Stimulated activated CD8-positive, alpha-beta memory T cell treated with anti-CD3 and anti-CD28 coated beads, Interleukin-7, amount 100 ng/mL, for 1 hour (primary cell): Measurements from ENCODE around the gene CCDC78.
"Not testable (repeated sequence)": the region's sequence is repeated elsewhere in the genome, so short reads cannot be mapped to it uniquely, and the experiment has no call there.

Source experiments
- DNase-seq, 2 donors: peaks; one replicate each; pipeline ENCODE4 v3.0.0-alpha.2; 2020; ENCODE audit warnings: low read depth in 2 of 2

Gene CCDC78

DNA sequence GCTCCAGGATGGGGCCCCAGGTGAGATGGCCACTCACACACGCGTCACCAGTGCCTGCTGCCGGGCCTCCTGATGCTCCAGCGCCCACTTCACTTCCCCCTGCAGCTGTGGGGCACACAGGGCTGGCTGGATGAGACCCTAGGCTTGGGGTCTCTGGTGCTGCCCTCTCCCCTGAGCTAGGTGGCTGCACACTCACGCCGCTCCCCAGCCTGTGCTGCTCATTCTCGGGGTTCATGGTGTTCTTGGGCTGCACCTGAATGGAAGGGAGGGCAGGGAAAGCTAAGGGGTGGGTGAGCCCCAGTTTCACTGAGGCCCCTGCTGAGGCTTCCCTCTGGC is 1.2 kb downstream of the CCDC78 start:
- DNase-seq: no peak

DNA sequence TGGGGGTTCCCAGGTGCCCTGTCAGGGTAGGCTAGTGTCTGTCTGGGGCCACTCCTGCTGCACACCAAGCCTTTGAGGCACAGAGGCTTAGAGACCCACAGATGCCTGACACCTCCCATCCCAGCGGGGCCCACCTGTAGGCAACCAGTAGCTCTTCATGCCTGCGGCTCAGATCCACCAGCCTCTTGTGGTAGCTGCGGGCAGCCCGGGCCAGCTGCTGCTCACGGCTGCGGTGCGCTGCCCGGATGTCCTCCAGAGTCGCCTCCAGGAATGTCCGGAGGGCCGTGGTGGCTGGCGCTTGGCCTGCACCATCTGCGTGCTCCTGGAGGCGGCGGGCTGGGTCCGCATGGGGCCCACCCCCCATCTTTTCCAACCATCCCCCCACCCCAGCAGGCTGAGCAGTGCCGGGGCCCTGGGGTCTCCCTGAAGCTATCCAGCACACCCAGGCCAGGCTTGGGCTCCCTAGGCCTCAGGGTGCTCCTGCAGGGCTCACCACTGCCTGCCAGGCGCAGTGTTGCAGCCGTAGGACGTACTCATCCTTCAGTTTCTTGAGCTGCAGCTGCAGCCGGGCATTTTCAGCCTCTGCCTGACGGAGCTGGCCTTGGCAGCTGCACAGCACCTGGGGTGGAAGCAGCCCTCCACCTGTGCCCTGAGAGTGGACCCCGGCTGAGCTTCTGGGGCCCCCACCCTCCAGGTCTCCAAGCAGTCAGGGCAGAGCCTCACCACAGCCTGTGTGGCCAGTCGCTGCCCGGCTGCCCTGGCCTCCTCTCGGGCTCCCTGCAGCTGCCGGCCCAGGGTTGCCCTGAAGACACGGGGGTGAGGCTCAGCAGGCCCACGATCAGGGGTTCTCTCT is 1.8 kb downstream of the CCDC78 start:
- no peak for DNase-seq

DNA sequence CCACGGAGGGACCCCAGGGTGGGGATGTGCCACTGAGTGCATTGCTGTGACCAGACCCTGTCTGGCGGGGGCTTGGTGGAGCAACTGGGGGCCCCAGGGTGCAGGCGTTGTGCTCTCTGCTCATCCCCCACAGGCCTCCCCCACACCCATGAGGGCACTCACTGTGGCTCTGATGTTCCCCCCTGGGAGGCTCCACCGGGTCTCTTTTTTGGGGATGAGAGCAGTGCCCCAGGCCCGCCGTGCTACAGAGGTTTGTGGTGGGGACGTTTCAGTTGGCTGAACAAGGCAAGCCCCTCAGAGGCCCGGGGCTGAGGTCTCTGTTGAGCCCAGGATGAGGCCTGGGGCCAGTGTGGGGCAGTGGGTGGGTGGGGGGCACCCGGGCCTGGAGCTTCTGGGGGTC is 2.5 kb downstream of the CCDC78 start:
- no peak for DNase-seq

DNA sequence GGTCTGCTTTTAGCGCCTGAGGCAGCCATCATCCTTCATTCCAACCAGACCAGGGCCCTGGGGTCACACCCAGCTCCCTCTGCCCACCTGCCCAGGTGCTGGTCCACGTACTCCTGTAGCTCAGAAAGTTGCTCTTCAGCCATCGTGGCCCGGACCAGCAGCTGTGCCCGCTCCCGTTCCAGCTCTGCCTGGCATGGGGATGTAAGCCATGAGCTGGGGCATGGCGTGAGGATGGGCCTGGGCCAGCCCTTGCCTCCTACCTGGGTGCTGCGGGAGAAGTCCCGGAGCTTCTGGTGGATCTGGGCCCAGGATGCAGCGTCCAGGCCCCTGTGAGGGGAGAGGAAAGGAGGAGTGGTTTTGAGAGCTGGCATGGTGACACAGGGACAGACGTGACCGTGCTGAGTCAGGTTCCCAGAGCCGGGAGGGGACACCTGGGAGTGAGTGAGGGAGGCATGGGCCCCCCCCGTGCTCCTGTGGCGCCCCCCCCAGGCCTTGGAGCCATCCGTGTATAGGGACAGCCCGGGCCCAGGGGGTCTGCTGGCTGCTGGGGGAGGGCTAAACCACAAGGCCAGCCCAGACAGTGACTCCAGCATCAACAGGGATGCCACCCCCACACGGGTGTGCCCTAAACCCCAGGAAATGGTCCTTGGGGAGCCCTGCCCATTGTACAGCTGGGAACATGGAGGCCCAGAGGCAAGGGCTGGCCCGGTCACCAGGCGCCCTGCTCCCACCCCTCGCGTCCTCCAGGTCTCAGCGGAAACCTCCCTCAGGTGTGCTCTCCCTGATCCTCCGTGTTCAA is 3.2 kb downstream of the CCDC78 start:
- DNase-seq: no peak

DNA sequence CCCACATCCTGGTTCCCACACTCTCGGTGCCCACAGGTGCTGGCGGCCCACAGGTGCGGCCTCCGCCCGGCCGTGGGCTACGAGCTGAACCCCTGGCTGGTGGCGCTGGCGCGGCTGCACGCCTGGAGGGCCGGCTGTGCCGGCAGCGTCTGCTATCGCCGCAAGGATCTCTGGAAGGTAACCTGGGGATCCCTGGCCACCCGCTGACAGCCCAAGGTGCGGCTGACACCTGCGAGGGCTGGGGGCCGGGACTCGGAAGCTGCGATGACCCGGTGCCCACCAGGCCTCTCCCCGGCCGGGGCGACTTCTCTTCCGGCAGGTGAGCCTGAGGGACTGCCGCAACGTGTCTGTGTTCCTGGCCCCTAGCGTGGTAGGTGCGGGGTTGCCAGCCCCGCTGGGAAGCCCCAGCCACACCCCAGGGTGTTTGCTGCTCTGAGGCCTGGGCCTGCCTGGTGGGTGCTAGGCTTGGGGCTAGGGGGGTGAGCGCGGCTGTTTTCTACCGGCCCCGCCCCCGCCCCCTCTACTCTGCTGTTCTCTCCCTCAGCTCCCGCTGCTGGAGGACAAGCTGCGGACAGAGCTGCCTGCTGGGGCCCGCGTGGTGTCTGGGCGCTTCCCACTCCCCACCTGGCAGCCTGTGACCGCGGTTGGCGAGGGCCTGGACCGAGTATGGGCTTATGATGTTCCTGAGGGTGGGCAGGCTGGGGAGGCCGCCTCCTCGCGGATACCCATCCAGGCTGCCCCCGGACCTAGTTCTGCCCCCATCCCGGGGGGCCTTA is 4.3 kb downstream of the CCDC78 start:
- no peak for DNase-seq

DNA sequence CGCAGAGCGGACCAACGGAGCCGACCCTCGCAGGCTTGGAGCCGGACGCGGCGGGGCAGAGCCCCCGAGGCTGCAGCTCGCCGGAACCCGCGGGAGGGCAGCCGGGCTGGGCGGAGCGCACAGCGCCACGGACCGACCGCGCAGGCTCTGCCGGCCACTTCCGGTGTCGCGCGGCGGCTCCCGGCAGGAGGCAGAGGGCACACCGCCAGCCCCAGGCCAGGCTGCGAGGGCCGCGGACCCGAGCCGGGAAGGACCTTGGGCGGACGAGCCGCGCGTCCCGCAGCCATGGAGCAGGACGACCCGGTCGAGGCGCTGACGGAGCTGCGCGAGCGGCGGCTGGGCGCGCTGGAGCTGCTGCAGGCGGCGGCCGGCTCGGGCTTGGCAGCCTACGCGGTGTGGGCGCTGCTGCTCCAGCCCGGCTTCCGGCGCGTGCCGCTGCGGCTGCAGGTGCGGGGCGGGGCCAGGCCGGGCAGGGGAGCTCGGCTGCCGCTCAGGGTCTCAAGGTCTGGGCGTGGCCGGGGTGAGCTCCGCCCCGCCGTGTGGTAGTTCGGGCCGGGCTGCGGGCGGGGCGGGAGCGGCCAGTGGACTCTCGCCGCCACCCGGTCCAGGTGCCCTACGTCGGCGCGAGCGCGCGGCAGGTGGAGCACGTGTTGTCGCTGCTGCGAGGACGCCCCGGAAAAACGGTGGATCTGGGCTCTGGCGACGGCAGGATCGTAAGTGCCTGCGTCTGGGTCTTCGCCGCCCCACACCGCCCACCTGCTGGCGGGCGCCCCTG is 5.1 kb downstream of the CCDC78 start, which contains the start of gene ANTKMT:
Gene ANTKMT (plus strand): TSS at position 157 of the 775 bp plus-strand sequence. CDS start 129 bp downstream, at position 286.
- no peak for DNase-seq

DNA sequence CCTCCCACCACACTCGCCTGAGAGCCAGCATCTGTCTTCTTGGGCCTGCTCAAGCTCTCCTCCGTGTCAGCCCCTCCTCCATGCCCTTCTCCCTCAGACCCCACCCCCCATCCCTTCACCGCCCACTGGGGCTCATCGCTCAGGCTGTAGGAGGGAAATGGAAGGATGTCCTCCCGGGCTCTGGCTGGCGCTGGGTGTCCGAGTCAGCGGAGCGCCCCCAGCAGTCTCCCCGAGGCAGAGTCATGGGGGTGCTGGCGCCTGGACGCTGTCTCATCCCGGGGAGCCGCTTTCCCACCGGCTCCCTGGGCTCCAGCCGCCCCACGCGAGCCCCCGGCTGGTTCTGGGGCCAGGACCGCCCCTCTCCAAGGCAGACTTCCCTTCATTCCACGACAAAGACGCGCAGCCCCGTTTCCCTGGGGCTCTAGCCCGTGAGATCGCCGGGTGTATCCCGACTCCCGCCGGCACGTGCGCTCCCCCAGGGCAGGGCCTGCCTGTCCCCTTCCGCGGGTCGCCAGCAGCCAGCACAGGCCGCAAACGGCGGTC is 5.7 kb downstream of the CCDC78 start:
- DNase-seq: no peak

DNA sequence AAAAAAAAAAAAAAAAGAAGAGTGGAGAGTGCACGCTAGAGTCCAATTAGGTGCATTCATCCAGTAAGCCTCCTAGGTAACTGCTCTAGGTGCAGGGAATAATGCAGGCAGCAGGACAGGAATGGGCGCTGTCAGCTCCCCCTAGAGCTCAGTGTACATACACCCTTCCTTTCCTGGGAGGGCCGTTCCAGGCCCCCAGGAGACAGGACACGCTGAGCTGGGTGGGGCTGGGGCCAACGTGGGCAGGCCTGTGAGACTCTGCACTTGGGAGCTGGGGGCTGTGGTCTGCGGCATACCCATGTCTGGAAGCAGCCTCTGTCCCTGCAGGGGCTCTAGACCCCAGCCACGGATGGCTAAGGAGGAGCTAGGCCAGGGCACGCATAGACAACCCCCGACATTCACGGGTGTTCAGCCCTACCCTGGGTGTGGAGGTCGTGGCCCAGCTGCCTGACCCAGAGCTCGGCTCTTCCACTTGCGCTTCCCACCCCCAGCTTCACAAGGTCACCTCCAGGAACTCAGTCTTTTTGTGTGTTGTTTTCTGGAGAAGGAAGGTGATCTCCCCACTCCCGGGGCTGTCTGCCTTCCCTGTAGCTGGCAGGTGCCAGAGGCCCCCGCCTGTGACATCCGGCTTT is 6.3 kb downstream of the CCDC78 start:
- no peak for DNase-seq

DNA sequence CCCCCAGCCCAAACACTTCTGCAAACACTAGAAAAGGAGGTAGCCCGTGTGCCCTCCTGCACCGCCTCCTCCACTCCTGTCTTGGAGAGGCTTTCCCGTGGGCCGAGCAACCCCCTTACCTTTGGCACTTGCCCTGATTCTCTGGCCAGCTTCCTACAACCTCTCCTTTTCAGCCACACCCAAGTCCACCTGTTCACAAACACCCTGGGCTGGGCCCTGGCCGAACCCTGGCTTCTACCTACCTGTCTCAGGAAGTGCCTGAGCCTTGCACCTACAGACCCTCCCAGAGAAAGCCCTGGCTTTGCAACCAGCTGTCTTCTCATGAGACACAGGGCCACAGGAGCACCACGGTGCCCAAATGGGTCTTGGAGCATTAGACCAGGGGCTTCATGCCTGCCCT is 7.3 kb downstream of the CCDC78 start:
- DNase-seq: no peak

DNA sequence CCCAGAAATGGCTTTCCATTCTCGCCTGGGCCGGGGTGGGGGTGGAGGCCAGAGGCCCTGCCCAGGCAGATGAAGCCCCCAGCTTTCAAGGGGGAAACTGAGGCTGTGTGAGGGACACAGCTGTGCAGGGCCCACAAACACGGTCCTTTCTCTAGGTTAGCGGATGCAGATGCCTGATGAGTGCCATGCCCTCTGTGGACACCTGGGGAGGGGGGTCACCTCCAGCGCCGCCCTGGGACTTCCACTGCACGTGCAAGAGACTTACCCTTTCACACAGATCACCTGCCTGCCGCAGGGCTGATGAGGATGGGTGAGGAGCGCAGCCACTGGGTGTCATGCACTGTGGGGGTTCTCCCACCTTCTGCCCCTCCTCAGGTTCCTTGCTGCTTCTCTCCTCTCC is 7.9 kb downstream of the CCDC78 start:
- no peak for DNase-seq

DNA sequence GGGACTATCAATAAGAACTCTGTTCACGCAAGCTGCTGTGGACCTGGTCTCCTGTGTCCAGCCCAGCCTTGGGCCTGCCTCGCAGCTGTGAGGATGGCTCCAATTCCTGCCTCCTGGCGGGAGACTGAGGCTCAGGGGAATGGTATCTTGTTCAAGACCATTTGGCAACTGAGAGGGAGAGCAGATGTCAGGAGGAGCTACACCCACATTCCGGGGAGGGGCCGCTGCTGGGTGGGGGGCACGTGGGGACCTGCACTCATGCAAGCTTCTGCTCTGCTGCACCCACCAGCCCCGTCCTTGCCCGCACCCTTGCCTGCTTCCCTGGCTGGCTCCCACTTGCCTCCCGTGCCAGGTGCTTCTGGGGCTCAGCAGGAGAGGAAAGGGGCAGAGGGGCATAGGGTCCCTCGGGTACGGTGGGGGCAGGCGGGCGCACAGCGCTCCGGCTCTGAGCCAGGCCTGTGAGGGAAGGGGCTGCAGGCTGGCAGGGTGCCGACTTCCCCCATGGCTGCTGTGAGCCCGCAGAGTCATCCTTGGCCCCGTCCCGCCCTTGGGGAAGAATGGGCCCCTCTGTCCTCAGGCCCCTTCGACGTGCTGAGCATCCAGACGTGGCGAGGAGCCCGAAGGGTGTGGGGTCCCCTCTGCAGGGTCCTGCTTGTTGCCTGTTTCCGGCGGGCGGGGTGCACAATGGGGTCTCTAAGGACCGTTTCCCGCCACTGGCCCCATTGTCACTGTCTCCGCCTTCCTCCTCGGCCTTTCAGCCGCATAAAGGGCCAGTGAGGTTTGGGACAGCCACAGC is 8.6 kb downstream of the CCDC78 start:
- no peak for DNase-seq

DNA sequence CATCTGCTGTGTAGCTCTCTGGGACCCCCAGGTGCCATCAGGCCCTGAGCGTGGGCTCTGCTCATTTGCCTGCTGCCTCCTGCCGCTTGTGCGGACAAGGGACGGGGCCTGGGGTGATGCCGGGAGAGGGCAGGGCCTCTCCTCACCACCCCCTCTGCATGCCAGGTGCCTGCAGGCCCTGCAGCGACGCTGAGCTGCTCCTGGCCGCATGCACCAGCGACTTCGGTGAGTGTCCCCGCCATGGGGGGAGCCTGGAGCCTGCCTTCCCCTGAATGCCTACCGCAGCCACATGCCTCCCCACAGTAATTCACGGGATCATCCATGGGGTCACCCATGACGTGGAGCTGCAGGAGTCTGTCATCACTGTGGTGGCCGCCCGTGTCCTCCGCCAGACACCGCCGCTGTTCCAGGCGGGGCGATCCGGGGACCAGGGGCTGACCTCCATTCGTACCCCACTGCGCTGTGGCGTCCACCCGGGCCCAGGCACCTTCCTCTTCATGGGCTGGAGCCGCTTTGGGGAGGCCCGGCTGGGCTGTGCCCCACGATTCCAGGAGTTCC is 9.4 kb downstream of the CCDC78 start:
- no peak for DNase-seq

DNA sequence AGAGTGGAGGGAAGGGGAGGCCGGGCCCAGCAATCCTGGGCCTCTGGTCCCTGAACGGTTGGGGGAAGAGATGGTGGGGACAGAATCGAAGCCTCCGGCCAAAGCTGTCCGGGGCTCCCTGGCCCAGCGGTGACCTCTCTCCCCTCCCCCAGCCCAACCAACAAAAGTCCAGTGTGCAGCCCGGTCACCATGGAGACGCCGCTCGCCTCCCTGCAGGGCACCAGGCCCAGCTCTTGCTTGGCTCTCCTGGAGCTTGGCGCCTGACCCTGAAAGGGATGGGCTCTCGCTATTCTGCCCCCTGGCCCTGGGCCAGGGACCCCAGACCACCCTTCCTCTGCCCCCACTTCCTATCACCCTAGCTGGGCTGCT is 10.1 kb downstream of the CCDC78 start:
- DNase-seq: no peak

DNA sequence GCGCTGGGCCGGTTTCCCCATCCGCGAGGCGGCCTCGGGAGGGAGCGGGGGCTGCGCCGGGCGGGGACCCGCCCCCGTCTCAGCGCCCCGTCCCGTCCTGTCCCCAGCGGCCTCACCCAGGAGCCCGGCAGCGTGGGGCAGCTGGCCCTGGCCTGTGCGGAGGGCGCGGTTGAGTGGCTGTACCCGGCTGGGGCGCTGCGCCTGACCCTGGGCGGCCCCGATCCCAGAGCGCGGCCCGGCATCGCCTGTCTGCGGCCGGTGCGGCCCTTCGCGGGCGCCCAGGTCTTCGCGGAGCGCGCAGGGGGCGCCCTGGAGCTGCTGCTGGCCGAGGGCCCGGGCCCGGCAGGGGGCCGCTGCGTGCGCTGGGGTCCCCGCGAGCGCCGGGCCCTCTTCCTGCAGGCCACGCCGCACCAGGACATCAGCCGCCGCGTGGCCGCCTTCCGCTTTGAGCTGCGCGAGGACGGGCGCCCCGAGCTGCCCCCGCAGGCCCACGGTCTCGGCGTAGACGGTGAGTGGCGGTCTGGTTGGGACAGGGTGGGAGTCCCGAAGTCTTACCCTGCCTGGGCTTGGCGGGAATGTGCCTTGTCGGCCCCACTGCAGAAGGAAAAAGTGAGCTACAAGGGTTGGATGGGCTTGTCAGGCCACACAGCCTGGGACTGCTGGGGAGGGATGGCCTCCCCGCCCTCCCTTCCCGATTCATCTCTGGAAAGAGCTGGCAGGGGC is 10.6 kb downstream of the CCDC78 start:
- DNase-seq: no peak

DNA sequence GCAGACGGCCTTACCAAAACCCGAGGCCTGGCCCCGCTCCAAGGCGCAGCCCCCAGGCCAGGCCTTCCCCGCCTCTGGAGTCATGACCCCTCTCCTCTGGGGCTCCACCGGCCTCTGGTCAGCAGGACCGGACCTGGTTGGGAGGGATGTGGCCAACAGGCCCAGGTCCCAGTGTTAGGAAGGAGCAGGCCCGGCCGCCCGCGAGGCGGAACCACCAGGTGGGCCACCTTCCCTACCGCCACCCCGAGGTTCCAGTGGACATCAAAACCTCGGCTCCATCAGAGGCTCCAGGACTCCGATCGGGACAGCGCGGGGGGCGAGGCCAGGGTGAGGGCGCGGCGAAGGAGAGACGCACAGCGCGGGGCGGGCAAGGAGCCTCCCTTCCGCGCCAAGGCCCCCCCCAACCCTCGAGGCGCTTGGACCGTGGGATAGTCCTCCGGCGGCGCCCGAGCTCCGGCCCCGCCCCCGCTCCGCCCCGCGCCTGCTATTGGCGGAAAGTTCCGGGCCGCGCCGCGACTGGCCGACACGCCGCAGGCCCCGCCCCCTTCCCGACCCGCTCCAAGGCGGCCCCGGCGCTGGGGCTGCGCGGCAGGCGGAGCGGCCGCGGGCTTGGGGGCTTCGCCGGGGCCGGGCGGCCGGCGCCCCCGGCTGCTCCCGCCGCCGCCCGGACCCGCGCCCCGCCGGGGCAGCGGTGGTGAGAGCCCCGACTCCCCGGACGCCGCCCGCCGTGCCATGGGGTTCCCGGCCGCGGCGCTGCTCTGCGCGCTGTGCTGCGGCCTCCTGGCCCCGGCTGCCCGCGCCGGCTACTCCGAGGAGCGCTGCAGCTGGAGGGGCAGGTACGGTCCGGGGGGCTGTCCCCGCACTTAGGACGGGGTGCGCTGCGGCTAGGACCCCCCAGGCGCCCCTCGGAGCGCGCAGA is 11.4 kb downstream of the CCDC78 start, which contains the start of gene METRN:
Gene METRN (plus strand): TSS at position 561 of the 919 bp plus-strand sequence. CDS start 172 bp downstream, at position 733.
- peak; percentile 75 to 79 for DNase-seq

DNA sequence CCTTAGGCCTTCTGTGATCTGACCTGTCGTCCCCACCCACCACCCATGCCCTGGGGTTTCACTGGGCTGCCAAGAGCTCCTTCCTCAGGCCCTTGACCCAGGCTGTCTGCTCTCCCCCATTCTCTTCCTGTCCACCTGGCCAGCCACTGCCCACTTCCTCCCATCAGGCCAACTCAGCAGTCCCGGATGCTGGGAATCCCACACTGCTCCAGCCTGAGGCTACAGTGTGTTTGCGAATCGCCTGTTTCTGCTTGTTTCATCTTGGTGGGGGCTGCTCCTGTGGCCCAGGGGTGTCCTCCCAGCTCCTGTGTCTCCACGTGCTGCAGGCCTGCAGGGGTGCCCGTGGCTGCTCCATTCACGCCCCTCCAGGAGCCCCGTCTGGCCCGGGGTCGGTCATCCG is 12.2 kb downstream of the CCDC78 start:
- no peak for DNase-seq

DNA sequence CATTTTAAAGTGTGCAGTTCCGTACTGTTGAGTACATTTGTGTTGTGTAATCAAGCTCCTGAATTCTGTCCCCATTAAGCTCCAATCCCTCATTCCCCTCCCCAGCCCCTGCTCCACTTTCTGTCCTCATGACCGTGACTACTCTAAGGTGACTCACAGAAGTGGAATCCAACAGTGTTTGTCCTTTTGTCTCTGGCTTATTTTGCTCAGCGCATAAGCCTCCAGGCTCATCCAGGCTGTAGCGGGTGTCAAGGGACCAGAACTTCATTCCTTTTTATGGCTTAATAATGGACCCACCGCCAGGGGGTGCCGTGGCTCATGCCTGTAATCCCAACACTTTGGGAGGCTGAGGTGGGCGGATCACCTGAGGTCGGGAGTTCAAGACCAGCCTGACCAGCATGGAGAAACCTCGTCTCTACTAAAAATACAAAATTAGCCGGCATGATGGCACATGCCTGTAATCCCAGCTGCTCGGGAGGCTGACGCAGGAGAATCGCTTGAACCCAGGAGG is 13.4 kb downstream of the CCDC78 start:
- not testable (repeated sequence) for DNase-seq
